H1 (cell line): ENCODE results near the gene TIMM10. TPM values are rescaled to one million over a fixed set of nuclear protein-coding genes. Genes with fewer than 3 reads are reported as not detected.

Experiments
- CTCF ChIA-PET: fragments of 300-600 bp; sonication (Branson Sonifier 250); formaldehyde crosslinking; loops from one replicate; lab custom pipeline; 2021; ENCODE audit not compliant: partially characterized antibody; lab: Charles Lee
- POLR2A ChIA-PET: fragments of 300-600 bp; sonication (Branson Sonifier 250); formaldehyde crosslinking; loops from one replicate; lab custom pipeline; 2021; ENCODE audit warnings: inconsistent platforms; ENCODE audit not compliant: partially characterized antibody; lab: Charles Lee
- DNase-seq, 2 experiments: peaks; one replicate each; pipeline versions ENCODE4 v3.0.0 to v3.0.0-alpha.2; 2010 to 2022; ENCODE audit warnings: low spot score in 2 of 2, low read depth in 1 of 2, mixed read lengths in 1 of 2
- FAIRE-seq: peaks from 2 replicates; lab custom pipeline; 2011; peaks lifted over from hg19 to GRCh38; lab: Jason Lieb, UNC
- H2AFZ ChIP-seq: 2 replicates; pipeline ENCODE4 v1.8.1; 2012; ENCODE audit warnings: low read length, inconsistent platforms
- H2AK5ac ChIP-seq: 2 replicates; pipeline ENCODE4 v1.6.1; 2013; ENCODE audit warnings: low read depth, low read length
- H2BK120ac ChIP-seq: replicated peaks from 2 replicates; pipeline ENCODE3; 2013; ENCODE audit warnings: low read depth, low read length, inconsistent platforms
- H2BK12ac ChIP-seq: 2 replicates; pipeline ENCODE4 v1.6.1; 2013; ENCODE audit warnings: low read depth, low read length
- H2BK15ac ChIP-seq: 2 replicates; pipeline ENCODE4 v1.6.1; 2013; ENCODE audit warnings: low read length
- H2BK20ac ChIP-seq: 2 replicates; pipeline ENCODE4 v1.6.1; 2013; ENCODE audit warnings: low read length
- H2BK5ac ChIP-seq: 2 replicates; pipeline ENCODE4 v1.6.1; 2013; ENCODE audit warnings: low read depth, low read length
- H3K14ac ChIP-seq: 2 replicates; pipeline ENCODE4 v1.6.1; 2013; ENCODE audit warnings: inconsistent platforms; ENCODE audit not compliant: insufficient read length
- H3K18ac ChIP-seq: 2 replicates; pipeline ENCODE4 v1.6.1; 2013; ENCODE audit warnings: low read length; ENCODE audit errors: extremely low read depth
- H3K23ac ChIP-seq: 2 replicates; pipeline ENCODE4 v1.6.1; 2013; ENCODE audit warnings: inconsistent platforms; ENCODE audit not compliant: insufficient read length
- H3K23me2 ChIP-seq: 2 replicates; pipeline ENCODE4 v1.6.1; 2013; ENCODE audit warnings: low read depth, low read length
- H3K27ac ChIP-seq: 2 replicates; pipeline ENCODE4 v1.6.1; 2011; ENCODE audit warnings: low read depth, low read length, inconsistent platforms
- H3K27me3 ChIP-seq, 4 experiments: replicated peaks in 1 of 4; 1 replicate in 1 of 4; 2 replicates in 3 of 4; pipeline versions ENCODE4 v1.6.1 to v1.8.1; 2011 to 2013; ENCODE audit warnings: low read length in 3 of 4, mild to moderate bottlenecking in 3 of 4, inconsistent platforms in 2 of 4, mixed read lengths in 2 of 4, moderate library complexity in 1 of 4; ENCODE audit not compliant: control insufficient read depth in 3 of 4, insufficient read depth in 3 of 4; ENCODE audit errors: extremely low read depth in 1 of 4
- H3K36me3 ChIP-seq, 4 experiments: 2 replicates each; pipeline versions ENCODE4 v1.6.1 to v1.8.1; 2011 to 2013; ENCODE audit warnings: mild to moderate bottlenecking in 4 of 4, low read length in 3 of 4, moderate library complexity in 2 of 4, control low read depth in 1 of 4, inconsistent platforms in 1 of 4; ENCODE audit not compliant: insufficient read depth in 4 of 4, control insufficient read depth in 2 of 4
- H3K4ac ChIP-seq: replicated peaks from 2 replicates; pipeline ENCODE3; 2013; ENCODE audit warnings: low read length, low read depth, mixed read lengths, inconsistent platforms; ENCODE audit not compliant: insufficient read length
- H3K4me1 ChIP-seq, 4 experiments: replicated peaks in 1 of 4; 1 replicate in 1 of 4; 2 replicates in 3 of 4; pipeline versions ENCODE4 v1.6.1 to v1.8.1; 2011 to 2013; ENCODE audit warnings: low read length in 3 of 4, inconsistent platforms in 2 of 4, mixed read lengths in 1 of 4; ENCODE audit not compliant: insufficient read depth in 4 of 4, control insufficient read depth in 3 of 4
- H3K4me2 ChIP-seq, 2 experiments: 2 replicates each; pipeline versions ENCODE4 v1.6.1 to v1.8.1; 2011 to 2013; ENCODE audit warnings: low read depth in 2 of 2, low read length in 2 of 2, control low read depth in 1 of 2, inconsistent platforms in 1 of 2, mild to moderate bottlenecking in 1 of 2; ENCODE audit not compliant: insufficient read depth in 1 of 2
- H3K4me3 ChIP-seq, 4 experiments: fragments of 200-600, 300-600 bp in 1 of 4; sonication (generic), shearing (Covaris generic), sonication (Bioruptor Twin) in 1 of 4; 2 replicates each; pipeline versions ENCODE4 v1.5.1 to v1.8.1; 2011 to 2016; ENCODE audit warnings: low read length in 4 of 4, low read depth in 3 of 4, control low read depth in 2 of 4, inconsistent platforms in 2 of 4, mild to moderate bottlenecking in 2 of 4, mixed read lengths in 1 of 4, moderate library complexity in 1 of 4; ENCODE audit not compliant: insufficient read depth in 2 of 4; ENCODE audit errors: extremely low read depth in 1 of 4
- H3K56ac ChIP-seq: replicated peaks from 2 replicates; pipeline ENCODE3; 2013; ENCODE audit warnings: low read depth, mild to moderate bottlenecking, mixed read lengths, low read length, inconsistent platforms; ENCODE audit not compliant: insufficient read length
- H3K79me1 ChIP-seq: 2 replicates; pipeline ENCODE4 v1.6.1; 2013; ENCODE audit warnings: low read depth, low read length, control low read depth
- H3K79me2 ChIP-seq, 2 experiments: 2 replicates each; pipeline versions ENCODE4 v1.6.1 to v1.8.1; 2012 to 2013; ENCODE audit warnings: low read length in 2 of 2, mild to moderate bottlenecking in 2 of 2, inconsistent platforms in 1 of 2; ENCODE audit not compliant: insufficient read depth in 2 of 2, control insufficient read depth in 1 of 2
- H3K9ac ChIP-seq, 4 experiments: replicated peaks in 1 of 4; 1 replicate in 1 of 4; 2 replicates in 3 of 4; pipeline versions ENCODE4 v1.6.1 to v1.8.1; 2011 to 2013; ENCODE audit warnings: low read depth in 3 of 4, low read length in 3 of 4, control low read depth in 2 of 4, mild to moderate bottlenecking in 2 of 4, moderate library complexity in 2 of 4, inconsistent platforms in 1 of 4; ENCODE audit errors: extremely low read depth in 1 of 4
- H3K9me3 ChIP-seq, 2 experiments: 2 replicates each; pipeline versions ENCODE4 v1.6.1 to v1.8.1; 2012 to 2013; ENCODE audit warnings: mild to moderate bottlenecking in 2 of 2, moderate library complexity in 2 of 2, control low read depth in 1 of 2, inconsistent platforms in 1 of 2, low read depth in 1 of 2, low read length in 1 of 2, mixed read lengths in 1 of 2; ENCODE audit not compliant: insufficient read depth in 2 of 2
- H4K20me1 ChIP-seq, 2 experiments: replicated peaks in 1 of 2; 2 replicates each; pipeline versions ENCODE3 to v1.8.1; 2011 to 2013; ENCODE audit warnings: inconsistent platforms in 2 of 2, low read length in 2 of 2, mild to moderate bottlenecking in 1 of 2; ENCODE audit not compliant: insufficient read depth in 2 of 2, control insufficient read depth in 1 of 2
- H4K5ac ChIP-seq: 2 replicates; pipeline ENCODE4 v1.6.1; 2013; ENCODE audit warnings: low read length, low read depth, mixed read lengths, inconsistent platforms; ENCODE audit not compliant: insufficient read length
- H4K8ac ChIP-seq: 2 replicates; pipeline ENCODE4 v1.8.0; 2013; ENCODE audit warnings: mild to moderate bottlenecking, moderate library complexity, low read length, inconsistent platforms; ENCODE audit not compliant: insufficient read depth; ENCODE audit errors: extremely low read depth
- H4K91ac ChIP-seq: replicated peaks from 2 replicates; pipeline ENCODE3; 2013; ENCODE audit warnings: low read length, mixed read lengths, inconsistent platforms; ENCODE audit not compliant: insufficient read length
- HDAC2 ChIP-seq, 2 experiments: fragments of 300-600 bp in 1 of 2; sonication (generic) in 1 of 2; IDR thresholded peaks; 2 replicates each; pipeline ENCODE4 v1.6.1; 2011 to 2012; ENCODE audit warnings: low read depth in 2 of 2, low read length in 2 of 2, mild to moderate bottlenecking in 2 of 2, moderate library complexity in 2 of 2, borderline replicate concordance in 1 of 2, inconsistent platforms in 1 of 2
- NANOG ChIP-seq: IDR thresholded peaks from 2 replicates; pipeline ENCODE4 v1.6.1; 2011; ENCODE audit warnings: low read length, low read depth, mild to moderate bottlenecking, inconsistent platforms; ENCODE audit not compliant: insufficient read depth, poor library complexity, severe bottlenecking
- RFX5 ChIP-seq: IDR thresholded peaks from 2 replicates; pipeline ENCODE4 v1.6.1; 2011; ENCODE audit warnings: low read depth, low read length, improper control_type of control experiment, borderline replicate concordance
- TBP ChIP-seq: IDR thresholded peaks from 2 replicates; pipeline ENCODE4 v1.6.1; 2011; ENCODE audit warnings: low read depth, low read length, improper control_type of control experiment
- ZNF274 ChIP-seq: IDR thresholded peaks from 2 replicates; pipeline ENCODE4 v1.7.0; 2012; ENCODE audit warnings: low read length, borderline replicate concordance; ENCODE audit errors: extremely low read depth
- WGBS, 2 experiments: shearing (Covaris generic) in 1 of 2; methylation state at CpG; one replicate each; pipeline versions ENCODE4 v1.1.6 to v1.1.7; 2013 to 2015; ENCODE audit warnings: low lambda C conversion rate in 2 of 2, mixed read lengths in 2 of 2, inconsistent platforms in 1 of 2, low coverage in 1 of 2, missing lambda C conversion rate in 1 of 2; ENCODE audit not compliant: insufficient replicate concordance in 2 of 2, insufficient coverage in 1 of 2, insufficient read length in 1 of 2; ENCODE audit errors: extremely low coverage in 1 of 2, missing lambda C conversion rate in 1 of 2; 5-methylcytosine and 5-hydroxymethylcytosine counted together
- polyA plus RNA-seq, 7 experiments: library from polyadenylated mRNA; depleted of rRNA in 3 of 7; stranded (reverse) in 5 of 7; unstranded in 2 of 7; fragments of >200 nt in 5 of 7; fragments of 200-250 nt in 2 of 7; gene quantifications; 1 replicate in 5 of 7; 2 replicates in 1 of 7; 4 replicates in 1 of 7; pipeline versions ENCODE4 v1.2.1 to v1.2.3, GENCODE V29; 2011 to 2013; ENCODE audit warnings: missing spikeins in 2 of 7, mixed read lengths in 2 of 7
- total RNA-seq: library from RNA; stranded (reverse); fragmentation: NEBNext Ultra II Directional; extraction: Animal tissue kit (Norgen Biotek cat#: 25700); gene quantifications from 2 replicates; pipeline ENCODE4 v1.2.1, GENCODE V29; 2021

The TIMM10 gene
- total and polyA plus RNA-seq, 2 of the 8 experiments (the other 6 are each of a cell fraction or from before 2014, with no cell fraction given), result 117 to 227 TPM

- no peak for FAIRE-seq
- no peak overlapping the region for H2BK120ac ChIP-seq
- H3K4ac ChIP-seq, result no peak overlapping the region
- no peak overlapping the region for H3K27ac ChIP-seq
- CTCF ChIA-PET, result interaction anchor here (0.8 to 33.7 kb wide), 7 partner anchors 9 to 332 kb away, joined by 3 to 1146 read pairs (median 5); partner anchors contain the start of genes RTN4RL2, SLC43A1, SMTNL1 and TIMM10
- H4K5ac ChIP-seq, result no peak overlapping the region
- no peak for DNase-seq
- H3K36me3 ChIP-seq, result peaks cover 0 to 9% (median 1%) of the 10 kb centered on the region in 4 experiments; a peak in 3 of 8 replicates
- no peak overlapping the region for H3K4me2 ChIP-seq
- 90% methylated on average over 15 of the region's 15 CpGs; no CpG with 5 or more reads in 1 of the 2 experiments for WGBS, 2 experiments
- POLR2A ChIA-PET, result interaction anchor here (0.9 to 11.2 kb wide), 5 partner anchors 12 to 81 kb away, joined by 3 to 141 read pairs (median 5); partner anchors contain the start of genes RTN4RL2 and UBE2L6
- H3K23me2 ChIP-seq, result peaks cover 3% of the 10 kb centered on the region; the same call in 1 of the 2 replicates
- no peak overlapping the region for H2BK12ac ChIP-seq
- H3K23ac ChIP-seq, result no peak overlapping the region
- no peak overlapping the region for H2BK20ac ChIP-seq
- no peak overlapping the region for H3K14ac ChIP-seq
- H2AK5ac ChIP-seq, result no peak overlapping the region
- no peak overlapping the region for H3K9ac ChIP-seq
- H3K79me1 ChIP-seq, result no peaks in the 10 kb centered on the region
- peaks cover 0 to 7% (median 2%) of the 10 kb centered on the region in 4 experiments; a peak in 5 of 7 replicates for H3K4me1 ChIP-seq
- H3K4me3 ChIP-seq, result no peak overlapping the region
- no peaks in the 10 kb centered on the region for H3K9me3 ChIP-seq
- H3K56ac ChIP-seq, result no peak overlapping the region
- no peak overlapping the region for H4K91ac ChIP-seq
- H2BK5ac ChIP-seq, result no peak overlapping the region
- H2AFZ ChIP-seq, result no peak overlapping the region
- no peak overlapping the region for H2BK15ac ChIP-seq
- H4K20me1 ChIP-seq, result peaks cover 0 to 2% of the 10 kb centered on the region in 2 experiments
- H3K27me3 ChIP-seq, result peaks cover 0 to 3% (median 2%) of the 10 kb centered on the region in 4 experiments; a peak in 5 of 7 replicates
- H3K18ac ChIP-seq, result no peak overlapping the region
- H3K79me2 ChIP-seq, result no peaks in the 10 kb centered on the region
- no peak overlapping the region; the same call in 1 of the 2 replicates for H4K8ac ChIP-seq
- TF ChIP-seq HDAC2 (IDR thresholded peaks at IDR 0.05; ENCODE audit: borderline replicate concordance in 1 of 2, low read depth in 2 of 2, low read length in 2 of 2) (no peak), TBP (no peak), NANOG (no peak), RFX5 (no peak), ZNF274 (no peak)
These were observed 43.4 kb downstream of the TIMM10 start for GRCh38 chr11:57487021-57487778.
